ENCODE results near the gene PNLDC1.

DNA sequence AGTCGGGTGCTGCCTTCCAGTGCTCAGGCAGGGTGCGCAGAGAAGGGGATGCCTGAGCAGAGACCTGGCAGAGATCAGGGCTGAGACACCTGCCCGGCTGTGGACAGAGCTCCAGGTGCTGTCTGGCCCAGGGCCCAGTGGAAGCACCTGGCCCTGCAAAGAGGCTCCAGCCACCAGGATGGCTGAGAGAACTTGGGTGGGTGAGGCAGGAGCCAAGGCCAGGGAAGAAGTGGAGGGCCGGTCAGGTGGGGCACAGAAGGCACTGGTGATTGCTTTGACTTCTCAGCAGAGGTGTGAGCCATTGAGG is 31.2 kb downstream of the PNLDC1 start:
- TF ChIP-seq, protein P1, sequence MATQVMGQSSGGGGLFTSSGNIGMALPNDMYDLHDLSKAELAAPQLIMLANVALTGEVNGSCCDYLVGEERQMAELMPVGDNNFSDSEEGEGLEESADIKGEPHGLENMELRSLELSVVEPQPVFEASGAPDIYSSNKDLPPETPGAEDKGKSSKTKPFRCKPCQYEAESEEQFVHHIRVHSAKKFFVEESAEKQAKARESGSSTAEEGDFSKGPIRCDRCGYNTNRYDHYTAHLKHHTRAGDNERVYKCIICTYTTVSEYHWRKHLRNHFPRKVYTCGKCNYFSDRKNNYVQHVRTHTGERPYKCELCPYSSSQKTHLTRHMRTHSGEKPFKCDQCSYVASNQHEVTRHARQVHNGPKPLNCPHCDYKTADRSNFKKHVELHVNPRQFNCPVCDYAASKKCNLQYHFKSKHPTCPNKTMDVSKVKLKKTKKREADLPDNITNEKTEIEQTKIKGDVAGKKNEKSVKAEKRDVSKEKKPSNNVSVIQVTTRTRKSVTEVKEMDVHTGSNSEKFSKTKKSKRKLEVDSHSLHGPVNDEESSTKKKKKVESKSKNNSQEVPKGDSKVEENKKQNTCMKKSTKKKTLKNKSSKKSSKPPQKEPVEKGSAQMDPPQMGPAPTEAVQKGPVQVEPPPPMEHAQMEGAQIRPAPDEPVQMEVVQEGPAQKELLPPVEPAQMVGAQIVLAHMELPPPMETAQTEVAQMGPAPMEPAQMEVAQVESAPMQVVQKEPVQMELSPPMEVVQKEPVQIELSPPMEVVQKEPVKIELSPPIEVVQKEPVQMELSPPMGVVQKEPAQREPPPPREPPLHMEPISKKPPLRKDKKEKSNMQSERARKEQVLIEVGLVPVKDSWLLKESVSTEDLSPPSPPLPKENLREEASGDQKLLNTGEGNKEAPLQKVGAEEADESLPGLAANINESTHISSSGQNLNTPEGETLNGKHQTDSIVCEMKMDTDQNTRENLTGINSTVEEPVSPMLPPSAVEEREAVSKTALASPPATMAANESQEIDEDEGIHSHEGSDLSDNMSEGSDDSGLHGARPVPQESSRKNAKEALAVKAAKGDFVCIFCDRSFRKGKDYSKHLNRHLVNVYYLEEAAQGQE (IDR thresholded peaks at IDR 0.05; ENCODE audit: borderline replicate concordance): no peak
- TF ChIP-seq, protein P2, sequence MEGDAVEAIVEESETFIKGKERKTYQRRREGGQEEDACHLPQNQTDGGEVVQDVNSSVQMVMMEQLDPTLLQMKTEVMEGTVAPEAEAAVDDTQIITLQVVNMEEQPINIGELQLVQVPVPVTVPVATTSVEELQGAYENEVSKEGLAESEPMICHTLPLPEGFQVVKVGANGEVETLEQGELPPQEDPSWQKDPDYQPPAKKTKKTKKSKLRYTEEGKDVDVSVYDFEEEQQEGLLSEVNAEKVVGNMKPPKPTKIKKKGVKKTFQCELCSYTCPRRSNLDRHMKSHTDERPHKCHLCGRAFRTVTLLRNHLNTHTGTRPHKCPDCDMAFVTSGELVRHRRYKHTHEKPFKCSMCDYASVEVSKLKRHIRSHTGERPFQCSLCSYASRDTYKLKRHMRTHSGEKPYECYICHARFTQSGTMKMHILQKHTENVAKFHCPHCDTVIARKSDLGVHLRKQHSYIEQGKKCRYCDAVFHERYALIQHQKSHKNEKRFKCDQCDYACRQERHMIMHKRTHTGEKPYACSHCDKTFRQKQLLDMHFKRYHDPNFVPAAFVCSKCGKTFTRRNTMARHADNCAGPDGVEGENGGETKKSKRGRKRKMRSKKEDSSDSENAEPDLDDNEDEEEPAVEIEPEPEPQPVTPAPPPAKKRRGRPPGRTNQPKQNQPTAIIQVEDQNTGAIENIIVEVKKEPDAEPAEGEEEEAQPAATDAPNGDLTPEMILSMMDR (IDR thresholded peaks at IDR 0.05; ENCODE audit: poor library complexity, severe bottlenecking): no peak

Measured in neural cell (in vitro differentiated cells).